Keratinocyte (primary cell): Measurements from ENCODE around the gene AFMID. TPM values are rescaled to one million over a fixed set of nuclear protein-coding genes. Genes with fewer than 3 reads are reported as not detected.

Experiments
- DNase-seq: peaks from one replicate; pipeline ENCODE4 v3.0.0-alpha.2; 2011; ENCODE audit warnings: low read depth, missing footprints, low spot score
- FAIRE-seq: peaks from 2 replicates; lab custom pipeline; 2011; peaks lifted over from hg19 to GRCh38; lab: Jason Lieb, UNC
- H2AFZ ChIP-seq: 2 replicates; pipeline ENCODE4 v1.6.0; 2012; ENCODE audit warnings: low read length, control low read depth, inconsistent platforms; ENCODE audit not compliant: control insufficient read depth
- H3K27ac ChIP-seq: 2 replicates; pipeline ENCODE4 v1.5.1; 2011; ENCODE audit warnings: low read length; ENCODE audit not compliant: control insufficient read depth, insufficient read depth
- H3K27me3 ChIP-seq: 3 replicates; pipeline ENCODE4 v1.6.0; 2011; ENCODE audit warnings: low read length; ENCODE audit not compliant: control insufficient read depth, insufficient read depth; ENCODE audit errors: extremely low read depth
- H3K36me3 ChIP-seq, 2 experiments: 2 replicates in 1 of 2; 3 replicates in 1 of 2; pipeline ENCODE4 v1.5.1; 2011; ENCODE audit warnings: low read length in 2 of 2, mild to moderate bottlenecking in 1 of 2; ENCODE audit not compliant: control insufficient read depth in 2 of 2, insufficient read depth in 2 of 2; ENCODE audit errors: extremely low read depth in 1 of 2
- H3K4me1 ChIP-seq: 3 replicates; pipeline ENCODE4 v1.5.1; 2011; ENCODE audit warnings: low read length; ENCODE audit not compliant: control insufficient read depth, insufficient read depth; ENCODE audit errors: extremely low read depth
- H3K4me2 ChIP-seq: 3 replicates; pipeline ENCODE4 v1.6.0; 2011; ENCODE audit warnings: low read depth, low read length; ENCODE audit not compliant: control insufficient read depth, insufficient read depth; ENCODE audit errors: extremely low read depth
- H3K4me3 ChIP-seq, 3 experiments: fragments of 200-600 bp in 1 of 3; sonication (generic) in 1 of 3; 2 replicates in 2 of 3; 3 replicates in 1 of 3; pipeline ENCODE4 v1.5.1; 2011 to 2016; ENCODE audit warnings: low read length in 3 of 3, mild to moderate bottlenecking in 3 of 3, control low read depth in 2 of 3, inconsistent platforms in 1 of 3, low read depth in 1 of 3, mixed read lengths in 1 of 3, mixed run types in 1 of 3, moderate library complexity in 1 of 3; ENCODE audit not compliant: control insufficient read depth in 2 of 3, insufficient read depth in 2 of 3; ENCODE audit errors: extremely low read depth in 1 of 3
- H3K79me2 ChIP-seq: 2 replicates; pipeline ENCODE4 v1.6.0; 2012; ENCODE audit warnings: low read length; ENCODE audit not compliant: control insufficient read depth, insufficient read depth
- H3K9ac ChIP-seq: 3 replicates; pipeline ENCODE4 v1.6.0; 2011; ENCODE audit warnings: low read length; ENCODE audit not compliant: control insufficient read depth, insufficient read depth; ENCODE audit errors: extremely low read depth
- H3K9me1 ChIP-seq: 3 replicates; pipeline ENCODE4 v1.6.0; 2011; ENCODE audit warnings: low read length; ENCODE audit not compliant: control insufficient read depth, insufficient read depth; ENCODE audit errors: extremely low read depth
- H3K9me3 ChIP-seq: 2 replicates; pipeline ENCODE4 v1.5.1; 2012; ENCODE audit warnings: low read depth, low read length; ENCODE audit not compliant: control insufficient read depth
- H4K20me1 ChIP-seq: 3 replicates; pipeline ENCODE4 v1.6.0; 2011; ENCODE audit warnings: low read length; ENCODE audit not compliant: control insufficient read depth, insufficient read depth; ENCODE audit errors: extremely low read depth
- EZH2 ChIP-seq: IDR thresholded peaks from one replicate; pipeline ENCODE4 v1.6.1; 2012; ENCODE audit warnings: inconsistent platforms, mild to moderate bottlenecking, low read length, moderate library complexity
- dilution Hi-C: fragments of 300-500 bp; cut with MboI; formaldehyde crosslinking; loops from one replicate; pipeline ENCODE4 v1.7.0; 2020; ENCODE audit warnings: low sequenced_read_pairs; ENCODE audit not compliant: extremely low pct_ligation_motif_present
- polyA plus RNA-seq, 5 experiments: library from polyadenylated mRNA; depleted of rRNA in 3 of 5; stranded (reverse) in 3 of 5; stranded (forward) in 1 of 5; unstranded in 1 of 5; fragments of >200 nt; gene quantifications; 1 replicate in 1 of 5; 2 replicates in 3 of 5; 3 replicates in 1 of 5; pipeline versions ENCODE4 v1.2.1 to v1.2.3, GENCODE V29; 2011 to 2012; ENCODE audit warnings: missing spikeins in 2 of 5, low read depth in 1 of 5, low replicate concordance in 1 of 5
- TF ChIP-seq, protein P1 (sequence below), 3 experiments: IDR thresholded peaks in 1 of 3; conservative IDR thresholded peaks in 1 of 3; optimal IDR thresholded peaks in 1 of 3; 2 replicates in 2 of 3; 3 replicates in 1 of 3; pipeline versions ENCODE3 to v1.5.1; 2011; ENCODE audit warnings: low read length in 3 of 3, mild to moderate bottlenecking in 3 of 3, moderate library complexity in 2 of 3, control low read depth in 1 of 3, inconsistent platforms in 1 of 3; ENCODE audit not compliant: insufficient read depth in 2 of 3; ENCODE audit errors: extremely low read depth in 1 of 3

AFMID gene
- polyA plus RNA-seq, 1 donor (not counting 4 experiments of a cell fraction or from before 2014, with no cell fraction given), result 21.6 TPM

- no peaks in the 10 kb centered on the region for H3K9me1 ChIP-seq
- no peak overlapping the region for H3K27ac ChIP-seq
- no peaks in the 10 kb centered on the region for H3K4me1 ChIP-seq
- no peak for DNase-seq
- TF ChIP-seq EZH2, result no peak
- TF ChIP-seq, protein P1, sequence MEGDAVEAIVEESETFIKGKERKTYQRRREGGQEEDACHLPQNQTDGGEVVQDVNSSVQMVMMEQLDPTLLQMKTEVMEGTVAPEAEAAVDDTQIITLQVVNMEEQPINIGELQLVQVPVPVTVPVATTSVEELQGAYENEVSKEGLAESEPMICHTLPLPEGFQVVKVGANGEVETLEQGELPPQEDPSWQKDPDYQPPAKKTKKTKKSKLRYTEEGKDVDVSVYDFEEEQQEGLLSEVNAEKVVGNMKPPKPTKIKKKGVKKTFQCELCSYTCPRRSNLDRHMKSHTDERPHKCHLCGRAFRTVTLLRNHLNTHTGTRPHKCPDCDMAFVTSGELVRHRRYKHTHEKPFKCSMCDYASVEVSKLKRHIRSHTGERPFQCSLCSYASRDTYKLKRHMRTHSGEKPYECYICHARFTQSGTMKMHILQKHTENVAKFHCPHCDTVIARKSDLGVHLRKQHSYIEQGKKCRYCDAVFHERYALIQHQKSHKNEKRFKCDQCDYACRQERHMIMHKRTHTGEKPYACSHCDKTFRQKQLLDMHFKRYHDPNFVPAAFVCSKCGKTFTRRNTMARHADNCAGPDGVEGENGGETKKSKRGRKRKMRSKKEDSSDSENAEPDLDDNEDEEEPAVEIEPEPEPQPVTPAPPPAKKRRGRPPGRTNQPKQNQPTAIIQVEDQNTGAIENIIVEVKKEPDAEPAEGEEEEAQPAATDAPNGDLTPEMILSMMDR (optimal IDR thresholded peaks at IDR 0.05 in 1 of 3, IDR thresholded peaks at IDR 0.05 in 1 of 3, conservative IDR thresholded peaks at IDR 0.05 in 1 of 3; ENCODE audit: extremely low read depth in 1 of 3, insufficient read depth in 2 of 3, low read length in 3 of 3), result no peak
- no peaks in the 10 kb centered on the region for H3K79me2 ChIP-seq
- dilution Hi-C loops, result no loop called here
- no peaks in the 10 kb centered on the region for H4K20me1 ChIP-seq
- peaks cover 12% of the 10 kb centered on the region for H3K27me3 ChIP-seq
- no peak overlapping the region for H3K4me2 ChIP-seq
- no peak overlapping the region for H3K4me3 ChIP-seq
- no peaks in the 10 kb centered on the region for H3K36me3 ChIP-seq
- no peaks in the 10 kb centered on the region for H3K9me3 ChIP-seq
- H3K9ac ChIP-seq, result no peak overlapping the region
- FAIRE-seq, result no peak
- H2AFZ ChIP-seq, result no peak overlapping the region
Measured at GRCh38 chr17:78237401-78238012, 50.3 kb downstream of the AFMID start.

DNA sequence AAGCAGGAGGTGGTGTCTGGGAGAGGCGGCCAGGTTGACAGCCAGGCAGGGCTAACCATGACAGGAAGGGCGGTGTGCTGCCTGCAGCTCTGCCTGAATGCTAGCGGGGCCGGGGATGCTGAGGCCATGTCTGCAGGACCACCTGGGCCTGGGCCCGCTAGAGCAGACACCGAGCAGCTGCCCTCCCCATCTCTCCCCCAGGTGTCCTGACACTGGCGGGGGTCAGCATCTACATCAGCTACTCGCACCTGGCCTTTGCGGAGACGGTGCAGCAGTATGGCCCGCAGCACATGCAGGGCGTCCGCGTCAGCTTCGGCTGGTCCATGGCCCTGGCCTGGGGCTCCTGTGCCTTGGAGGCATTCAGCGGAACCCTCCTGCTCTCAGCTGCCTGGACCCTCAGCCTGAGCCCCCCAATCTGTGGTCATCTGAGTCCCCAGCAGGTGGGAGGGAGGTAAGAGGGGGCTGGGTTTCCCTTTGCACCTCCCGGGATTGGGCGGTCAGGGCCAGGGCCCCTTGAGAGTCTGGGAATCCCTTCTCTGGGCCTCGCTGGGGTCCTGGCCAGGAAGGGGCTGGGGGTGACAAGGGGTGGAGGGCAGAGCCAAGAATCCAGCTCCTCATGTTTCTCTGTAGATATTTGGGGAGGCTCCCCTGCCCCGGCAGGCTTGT, 51.8 kb downstream of the AFMID start:
- DNase-seq (no peak), FAIRE-seq (no peak)
- Histone ChIP-seq H3K4me3 (no peak overlapping the region), H2AFZ (no peak overlapping the region), H3K4me1 (no peaks in the 10 kb centered on the region), H4K20me1 (no peaks in the 10 kb centered on the region), H3K4me2 (no peak overlapping the region), H3K9me1 (no peaks in the 10 kb centered on the region), H3K79me2 (no peaks in the 10 kb centered on the region), H3K27ac (no peak overlapping the region), H3K9ac (no peak overlapping the region), H3K36me3 (no peaks in the 10 kb centered on the region), H3K27me3 (peaks cover 1% of the 10 kb centered on the region), H3K9me3 (no peaks in the 10 kb centered on the region)
- dilution Hi-C loops, result no loop called here
- TF ChIP-seq EZH2, result no peak
- TF ChIP-seq, protein P1 (optimal IDR thresholded peaks at IDR 0.05 in 1 of 3, IDR thresholded peaks at IDR 0.05 in 1 of 3, conservative IDR thresholded peaks at IDR 0.05 in 1 of 3; ENCODE audit: extremely low read depth in 1 of 3, insufficient read depth in 2 of 3, low read length in 3 of 3), result no peak
